CD14-positive monocyte (primary cell): Measurements from ENCODE around the gene EYS. TPM values are rescaled to one million over a fixed set of nuclear protein-coding genes. Genes with fewer than 3 reads are reported as not detected.

ENCODE experiments used
- DNase-seq, 3 donors: peaks; one replicate each; pipeline ENCODE4 v3.0.0-alpha.2; 2011 to 2022
- H2AFZ ChIP-seq: 2 replicates; pipeline ENCODE4 v1.6.0; 2012; ENCODE audit warnings: mild to moderate bottlenecking, low read depth, low read length, inconsistent platforms; ENCODE audit not compliant: insufficient read depth, poor library complexity, severe bottlenecking
- H3K27ac ChIP-seq, 2 donors: 1 replicate in 1 of 2; 2 replicates in 1 of 2; pipeline ENCODE4 v1.5.1; 2012 to 2013; ENCODE audit warnings: low read length in 2 of 2, control low read depth in 1 of 2, inconsistent platforms in 1 of 2, low read depth in 1 of 2, mild to moderate bottlenecking in 1 of 2
- H3K27me3 ChIP-seq, 2 donors: one replicate each; pipeline versions ENCODE4 v1.6.0 to v1.6.1; 2011 to 2013; ENCODE audit warnings: low read length in 2 of 2; ENCODE audit not compliant: control insufficient read depth in 2 of 2, insufficient read depth in 2 of 2
- H3K36me3 ChIP-seq, 2 donors: replicated peaks in 1 of 2; 1 replicate in 1 of 2; 2 replicates in 1 of 2; pipeline versions ENCODE4 v1.5.1 to v1.6.1; 2012 to 2013; ENCODE audit warnings: low read length in 2 of 2, control low read depth in 1 of 2, inconsistent platforms in 1 of 2, mild to moderate bottlenecking in 1 of 2; ENCODE audit not compliant: insufficient read depth in 2 of 2, control insufficient read depth in 1 of 2
- H3K4me1 ChIP-seq, 2 donors: 1 replicate in 1 of 2; 2 replicates in 1 of 2; pipeline versions ENCODE4 v1.5.1 to v1.6.1; 2012 to 2013; ENCODE audit warnings: low read length in 2 of 2, control low read depth in 1 of 2, inconsistent platforms in 1 of 2, mild to moderate bottlenecking in 1 of 2, moderate library complexity in 1 of 2; ENCODE audit not compliant: insufficient read depth in 2 of 2, control insufficient read depth in 1 of 2
- H3K4me2 ChIP-seq: replicated peaks from 2 replicates; pipeline ENCODE3; 2012; ENCODE audit warnings: low read length, moderate library complexity, mild to moderate bottlenecking; ENCODE audit not compliant: poor library complexity, severe bottlenecking; ENCODE audit errors: extremely low read depth
- H3K4me3 ChIP-seq, 3 experiments: fragments of 200-600 bp in 1 of 3; sonication (generic) in 1 of 3; replicated peaks in 1 of 3; 1 replicate in 2 of 3; 2 replicates in 1 of 3; pipeline ENCODE4 v1.5.1; 2011 to 2013; ENCODE audit warnings: low read length in 3 of 3, mild to moderate bottlenecking in 3 of 3, control low read depth in 2 of 3, low read depth in 2 of 3, inconsistent platforms in 1 of 3, moderate library complexity in 1 of 3
- H3K79me2 ChIP-seq: 2 replicates; pipeline ENCODE4 v1.6.0; 2012; ENCODE audit warnings: mild to moderate bottlenecking, control low read depth, inconsistent platforms, low read length, moderate library complexity; ENCODE audit not compliant: insufficient read depth
- H3K9ac ChIP-seq: 2 replicates; pipeline ENCODE4 v1.6.0; 2017; ENCODE audit warnings: low read length, mild to moderate bottlenecking; ENCODE audit not compliant: insufficient read depth, poor library complexity, severe bottlenecking
- H3K9me3 ChIP-seq, 2 donors: replicated peaks in 1 of 2; 1 replicate in 1 of 2; 2 replicates in 1 of 2; pipeline versions ENCODE4 v1.5.1 to v1.6.1; 2012 to 2013; ENCODE audit warnings: low read length in 2 of 2, control low read depth in 1 of 2; ENCODE audit not compliant: control insufficient read depth in 1 of 2, insufficient read depth in 1 of 2
- H4K20me1 ChIP-seq: 2 replicates; pipeline ENCODE4 v1.6.0; 2012; ENCODE audit warnings: mild to moderate bottlenecking, low read length, control low read depth, moderate library complexity; ENCODE audit not compliant: insufficient read depth
- H3K27ac Mint-ChIP-seq, 7 donors: one replicate each; pipeline ENCODE4 v1.8.0; 2020; ENCODE audit warnings: mild to moderate bottlenecking in 7 of 7, mixed read lengths in 7 of 7, moderate library complexity in 6 of 7, inconsistent platforms in 2 of 7
- H3K27me3 Mint-ChIP-seq, 3 donors: one replicate each; pipeline ENCODE4 v1.8.0; 2021 to 2022; ENCODE audit warnings: low read depth in 3 of 3, mild to moderate bottlenecking in 3 of 3, mixed read lengths in 3 of 3, moderate library complexity in 3 of 3, inconsistent platforms in 1 of 3
- H3K36me3 Mint-ChIP-seq, 2 donors: one replicate each; pipeline ENCODE4 v1.8.0; 2020; ENCODE audit warnings: mixed read lengths in 2 of 2, inconsistent platforms in 1 of 2, mild to moderate bottlenecking in 1 of 2
- H3K4me1 Mint-ChIP-seq: one replicate; pipeline ENCODE4 v1.8.0; 2020; ENCODE audit warnings: mild to moderate bottlenecking, mixed read lengths
- H3K4me3 Mint-ChIP-seq, 2 donors: one replicate each; pipeline ENCODE4 v1.8.0; 2020; ENCODE audit warnings: mild to moderate bottlenecking in 2 of 2, mixed read lengths in 2 of 2, moderate library complexity in 1 of 2
- H3K9me3 Mint-ChIP-seq, 7 donors: one replicate each; pipeline ENCODE4 v1.8.0; 2020 to 2022; ENCODE audit warnings: mixed read lengths in 7 of 7, mild to moderate bottlenecking in 6 of 7, moderate library complexity in 6 of 7, inconsistent platforms in 2 of 7
- CTCF ChIP-seq: fragments of 200-600 bp; IDR thresholded peaks from one replicate; pipeline ENCODE4 v1.8.0; 2022; ENCODE audit warnings: antibody characterized with exemption, mild to moderate bottlenecking
- WGBS: methylation state at CpG from one replicate; pipeline ENCODE4 v1.1.5; 2013; ENCODE audit warnings: missing lambda C conversion rate; ENCODE audit not compliant: insufficient coverage; 5-methylcytosine and 5-hydroxymethylcytosine counted together
- intact Hi-C, 2 donors: fragments of 100-400 bp; cut with micrococcal nuclease; formaldehyde crosslinking; loops; one replicate each; pipeline versions ENCODE4 v1.15.0 to v1.15.1; 2023
- polyA plus RNA-seq, 3 donors: library from polyadenylated mRNA; depleted of rRNA in 1 of 3; unstranded in 2 of 3; stranded (reverse) in 1 of 3; fragments of 300-500 nt in 2 of 3; fragments of >200 nt in 1 of 3; fragmentation: Illumina TruSeq in 2 of 3; gene quantifications; 1 replicate in 2 of 3; 2 replicates in 1 of 3; pipeline ENCODE4 v1.2.3, GENCODE V29; 2012 to 2021

The EYS gene
- polyA plus RNA-seq, 3 donors = 0.01 to 0.03 TPM; not detected in 1

- H3K27ac ChIP-seq = no peak overlapping the region
- no peak for DNase-seq
- no peak overlapping the region for H3K4me2 ChIP-seq
- Mint-ChIP-seq H3K36me3 (no peaks in the 10 kb centered on the region), H3K9me3 (peaks cover 2 to 14% (median 8%) of the 10 kb centered on the region in 7 donors), H3K4me3 (no peak overlapping the region), H3K27ac (no peak overlapping the region), H3K4me1 (no peaks in the 10 kb centered on the region), H3K27me3 (peaks cover 0 to 1% (median 0%) of the 10 kb centered on the region in 3 donors)
- no peak overlapping the region for H3K4me3 ChIP-seq
- H3K27me3 ChIP-seq = no peaks in the 10 kb centered on the region
- H2AFZ ChIP-seq = no peak overlapping the region
- no peaks in the 10 kb centered on the region for H3K4me1 ChIP-seq
- no peaks in the 10 kb centered on the region for H4K20me1 ChIP-seq
- no peaks in the 10 kb centered on the region for H3K79me2 ChIP-seq
- no peak overlapping the region for H3K9ac ChIP-seq
- H3K9me3 ChIP-seq = peaks cover 19 to 30% of the 10 kb centered on the region in 2 donors
- intact Hi-C loops = no loop called here
- TF ChIP-seq CTCF = no peak
- H3K36me3 ChIP-seq = no peaks in the 10 kb centered on the region
Measured at GRCh38 chr6:64293298-64293697, 1413.7 kb downstream of the EYS start.

- no CpG with 5 or more reads among the region's 3 CpGs for WGBS
- Mint-ChIP-seq H3K4me3 (no peak overlapping the region), H3K27ac (no peak overlapping the region), H3K36me3 (no peaks in the 10 kb centered on the region), H3K9me3 (peaks cover 0 to 8% (median 6%) of the 10 kb centered on the region in 7 donors), H3K4me1 (no peaks in the 10 kb centered on the region), H3K27me3 (peaks cover 0 to 1% (median 0%) of the 10 kb centered on the region in 3 donors)
- peaks cover 7 to 14% of the 10 kb centered on the region in 2 donors for H3K9me3 ChIP-seq
- H3K27me3 ChIP-seq = no peaks in the 10 kb centered on the region
- H3K36me3 ChIP-seq = no peaks in the 10 kb centered on the region
- H3K4me3 ChIP-seq = no peak overlapping the region
- intact Hi-C loops = no loop called here
- no peak for TF ChIP-seq CTCF
- no peak for DNase-seq
- H3K4me1 ChIP-seq = no peaks in the 10 kb centered on the region
- no peak overlapping the region for H3K4me2 ChIP-seq
- H3K79me2 ChIP-seq = no peaks in the 10 kb centered on the region
- no peak overlapping the region for H3K9ac ChIP-seq
- H2AFZ ChIP-seq = no peak overlapping the region
- H4K20me1 ChIP-seq = no peaks in the 10 kb centered on the region
- no peak overlapping the region for H3K27ac ChIP-seq
Measured at GRCh38 chr6:64290867-64291266, 1416.2 kb downstream of the EYS start.
